SJSA1 (cell line): Measurements from ENCODE around the gene SCARB1. TPM values are rescaled to one million over a fixed set of nuclear protein-coding genes. Genes with fewer than 3 reads are reported as not detected.

Source experiments
- DNase-seq, 2 experiments: peaks; one replicate each; pipeline ENCODE4 v3.0.0-alpha.2; 2015 to 2020; ENCODE audit warnings: low spot score in 2 of 2, low read depth in 1 of 2
- H3K27ac ChIP-seq: fragments of 250-450 bp; sonication (Bioruptor Pico); 2 replicates; pipeline ENCODE4 v1.5.1; 2020; ENCODE audit warnings: mild to moderate bottlenecking, moderate library complexity
- H3K27me3 ChIP-seq: fragments of 250-450 bp; sonication (Bioruptor Pico); replicated peaks from 2 replicates; pipeline ENCODE4 v1.5.1; 2020; ENCODE audit warnings: mild to moderate bottlenecking, moderate library complexity
- H3K36me3 ChIP-seq: fragments of 250-450 bp; sonication (Bioruptor Pico); 2 replicates; pipeline ENCODE4 v1.5.1; 2020; ENCODE audit warnings: mild to moderate bottlenecking
- H3K4me1 ChIP-seq: fragments of 250-450 bp; sonication (Bioruptor Pico); replicated peaks from 2 replicates; pipeline ENCODE4 v1.6.1; 2021; ENCODE audit warnings: mild to moderate bottlenecking
- H3K4me3 ChIP-seq: fragments of 250-450 bp; sonication (Bioruptor Pico); 2 replicates; pipeline ENCODE4 v1.5.1; 2020; ENCODE audit warnings: mild to moderate bottlenecking
- H3K9me3 ChIP-seq: fragments of 250-450 bp; sonication (Bioruptor Pico); replicated peaks from 2 replicates; pipeline ENCODE4 v1.5.1; 2020; ENCODE audit warnings: mild to moderate bottlenecking
- total RNA-seq: library from RNA; depleted of rRNA; stranded (reverse); fragments of >200 nt; shearing (Covaris generic); gene quantifications from 2 replicates; pipeline ENCODE4 v1.2.3, GENCODE V29; 2014

SCARB1 gene
- total RNA-seq, 1 experiment from 2014 or later = 12.4 TPM

DNA sequence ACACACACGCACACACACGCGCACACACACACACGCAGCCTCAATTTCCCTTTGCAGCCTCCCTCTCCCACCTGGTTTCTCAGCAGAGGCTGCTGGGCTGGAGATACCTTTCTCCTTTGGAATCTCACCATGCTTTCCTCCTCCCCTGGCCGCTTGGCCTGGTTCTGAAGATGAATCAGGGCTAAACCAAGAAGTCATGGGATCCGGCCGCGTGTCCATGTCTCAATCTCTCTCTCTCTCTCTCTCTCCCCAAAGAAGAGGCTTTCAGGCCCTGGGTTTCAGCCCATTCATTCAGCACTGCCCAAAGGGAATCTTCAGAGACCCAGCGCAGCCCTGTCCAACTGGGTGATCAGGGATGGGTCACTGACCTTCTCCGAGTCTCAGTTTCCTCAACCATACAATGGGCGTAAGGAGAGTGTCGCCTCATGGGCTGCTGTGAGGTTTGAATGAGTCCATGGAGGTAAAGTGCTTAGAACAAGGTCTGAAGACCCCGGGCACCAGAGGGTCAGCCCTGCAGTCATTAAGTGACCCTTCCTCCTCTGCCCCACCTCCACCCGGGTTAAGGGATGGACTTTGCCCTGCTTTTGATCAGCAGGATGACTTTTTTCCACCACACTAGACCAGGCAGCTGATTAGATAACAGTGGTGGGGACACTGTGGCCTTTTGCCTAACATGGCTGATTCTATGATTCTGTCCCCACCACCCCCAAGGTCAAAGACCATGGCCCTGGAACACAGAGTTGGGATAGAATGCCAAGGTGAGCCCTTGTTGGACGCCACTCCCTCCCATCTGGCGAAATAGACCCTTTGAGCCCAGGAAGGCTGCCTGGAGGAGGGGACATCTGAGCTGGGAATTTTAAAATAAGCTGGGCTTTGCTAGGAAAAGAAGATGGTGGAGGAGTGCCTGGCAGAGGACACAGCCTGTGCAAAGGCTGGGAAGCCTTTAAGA lies 42.1 kb downstream of the SCARB1 start:
- Histone ChIP-seq H3K9me3 (no peaks in the 10 kb centered on the region), H3K36me3 (no peaks in the 10 kb centered on the region), H3K4me3 (no peak overlapping the region), H3K27me3 (no peaks in the 10 kb centered on the region), H3K4me1 (no peaks in the 10 kb centered on the region), H3K27ac (no peak overlapping the region)
- no peak for DNase-seq

GRCh38 chr12:124820199-124820598 lies 43.5 kb downstream of the SCARB1 start:
- H3K27ac ChIP-seq = no peak overlapping the region
- H3K4me3 ChIP-seq = no peak overlapping the region
- DNase-seq = no peak
- no peaks in the 10 kb centered on the region for H3K9me3 ChIP-seq
- no peaks in the 10 kb centered on the region for H3K36me3 ChIP-seq
- no peaks in the 10 kb centered on the region for H3K4me1 ChIP-seq
- H3K27me3 ChIP-seq = no peaks in the 10 kb centered on the region

- DNase-seq = no peak
- Histone ChIP-seq H3K4me3 (no peak overlapping the region), H3K4me1 (no peaks in the 10 kb centered on the region), H3K27ac (no peak overlapping the region), H3K9me3 (no peaks in the 10 kb centered on the region), H3K27me3 (no peaks in the 10 kb centered on the region), H3K36me3 (no peaks in the 10 kb centered on the region)
Observed at GRCh38 chr12:124819525-124819924, 44.1 kb downstream of the SCARB1 start.

DNA sequence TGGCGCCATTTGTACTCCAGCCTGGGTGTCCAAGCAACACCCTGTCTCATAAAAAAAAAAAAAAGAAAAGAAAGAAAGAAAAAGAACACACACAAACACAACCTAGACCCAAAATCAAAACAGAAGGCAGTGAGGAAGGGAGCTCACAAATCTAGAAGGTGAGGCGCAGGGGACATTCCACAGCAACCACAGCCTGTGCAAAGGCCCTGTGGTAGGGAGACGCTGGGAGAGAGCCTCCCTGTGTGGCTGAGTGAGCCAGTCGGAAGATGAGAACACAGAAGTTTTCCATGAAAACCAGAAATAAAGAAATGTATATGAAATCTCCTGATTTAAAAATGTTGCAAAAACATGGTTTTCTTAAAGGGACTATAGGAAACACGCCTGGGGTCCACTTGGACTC lies 44.6 kb downstream of the SCARB1 start:
- no peak for DNase-seq
- no peak overlapping the region for H3K27ac ChIP-seq
- H3K36me3 ChIP-seq = no peaks in the 10 kb centered on the region
- no peak overlapping the region for H3K4me3 ChIP-seq
- H3K27me3 ChIP-seq = no peaks in the 10 kb centered on the region
- no peaks in the 10 kb centered on the region for H3K4me1 ChIP-seq
- no peaks in the 10 kb centered on the region for H3K9me3 ChIP-seq

- no peaks in the 10 kb centered on the region for H3K27me3 ChIP-seq
- H3K27ac ChIP-seq = no peak overlapping the region
- H3K4me3 ChIP-seq = no peak overlapping the region
- H3K36me3 ChIP-seq = no peaks in the 10 kb centered on the region
- DNase-seq = no peak
- no peaks in the 10 kb centered on the region for H3K4me1 ChIP-seq
- no peaks in the 10 kb centered on the region for H3K9me3 ChIP-seq
Observed at GRCh38 chr12:124817076-124818000, 46.3 kb downstream of the SCARB1 start.

GRCh38 chr12:124816295-124816854 lies 47.3 kb downstream of the SCARB1 start:
- no peaks in the 10 kb centered on the region for H3K4me1 ChIP-seq
- no peak overlapping the region for H3K27ac ChIP-seq
- DNase-seq = no peak
- H3K9me3 ChIP-seq = no peaks in the 10 kb centered on the region
- H3K4me3 ChIP-seq = no peak overlapping the region
- H3K27me3 ChIP-seq = no peaks in the 10 kb centered on the region
- no peaks in the 10 kb centered on the region for H3K36me3 ChIP-seq

- no peaks in the 10 kb centered on the region for H3K27me3 ChIP-seq
- no peaks in the 10 kb centered on the region for H3K9me3 ChIP-seq
- H3K27ac ChIP-seq = no peak overlapping the region
- no peak for DNase-seq
- H3K4me3 ChIP-seq = no peak overlapping the region
- H3K36me3 ChIP-seq = no peaks in the 10 kb centered on the region
- no peaks in the 10 kb centered on the region for H3K4me1 ChIP-seq
Observed at GRCh38 chr12:124814741-124815613, 48.7 kb downstream of the SCARB1 start.

GRCh38 chr12:124813782-124814181 lies 49.9 kb downstream of the SCARB1 start:
- Histone ChIP-seq H3K4me3 (no peak overlapping the region), H3K27ac (no peak overlapping the region), H3K4me1 (no peaks in the 10 kb centered on the region), H3K27me3 (no peaks in the 10 kb centered on the region), H3K36me3 (no peaks in the 10 kb centered on the region), H3K9me3 (no peaks in the 10 kb centered on the region)
- no peak for DNase-seq

- H3K36me3 ChIP-seq = no peaks in the 10 kb centered on the region
- no peak overlapping the region for H3K27ac ChIP-seq
- no peaks in the 10 kb centered on the region for H3K27me3 ChIP-seq
- no peak overlapping the region for H3K4me3 ChIP-seq
- no peaks in the 10 kb centered on the region for H3K9me3 ChIP-seq
- no peak for DNase-seq
- H3K4me1 ChIP-seq = no peaks in the 10 kb centered on the region
Observed at GRCh38 chr12:124812979-124813378, 50.7 kb downstream of the SCARB1 start.

- Histone ChIP-seq H3K36me3 (no peaks in the 10 kb centered on the region), H3K9me3 (no peaks in the 10 kb centered on the region), H3K4me3 (no peak overlapping the region), H3K27ac (no peak overlapping the region), H3K27me3 (no peaks in the 10 kb centered on the region), H3K4me1 (no peaks in the 10 kb centered on the region)
- DNase-seq = no peak
Observed at GRCh38 chr12:124812356-124812755, 51.3 kb downstream of the SCARB1 start.

DNA sequence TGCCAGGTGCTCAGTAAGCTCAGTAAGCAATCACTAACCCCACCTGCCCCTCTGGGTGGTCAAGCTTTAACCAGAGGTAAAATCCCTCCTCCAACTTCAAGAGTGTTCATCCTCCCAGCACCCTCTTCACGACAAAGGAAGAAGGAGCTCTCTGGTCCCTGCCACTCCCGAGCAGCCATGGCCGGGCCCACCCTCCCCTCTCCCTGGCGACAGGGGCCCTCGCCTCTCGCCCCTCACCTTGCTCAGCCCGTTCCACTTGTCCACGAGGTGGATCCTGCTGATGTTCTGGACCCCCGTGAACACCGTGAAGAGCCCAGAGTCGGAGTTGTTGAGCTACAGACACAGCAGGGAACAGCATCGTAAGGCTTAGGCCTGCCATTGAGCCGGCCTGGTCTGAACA lies 52.0 kb downstream of the SCARB1 start:
- H3K4me1 ChIP-seq = no peaks in the 10 kb centered on the region
- H3K4me3 ChIP-seq = no peak overlapping the region
- no peak for DNase-seq
- H3K36me3 ChIP-seq = no peaks in the 10 kb centered on the region
- no peak overlapping the region for H3K27ac ChIP-seq
- no peaks in the 10 kb centered on the region for H3K27me3 ChIP-seq
- H3K9me3 ChIP-seq = no peaks in the 10 kb centered on the region

- no peak for DNase-seq
- H3K9me3 ChIP-seq = no peaks in the 10 kb centered on the region
- H3K27ac ChIP-seq = no peak overlapping the region
- no peaks in the 10 kb centered on the region for H3K4me1 ChIP-seq
- H3K4me3 ChIP-seq = no peak overlapping the region
- no peaks in the 10 kb centered on the region for H3K27me3 ChIP-seq
- H3K36me3 ChIP-seq = no peaks in the 10 kb centered on the region
Observed at GRCh38 chr12:124809878-124810277, 53.8 kb downstream of the SCARB1 start.

DNA sequence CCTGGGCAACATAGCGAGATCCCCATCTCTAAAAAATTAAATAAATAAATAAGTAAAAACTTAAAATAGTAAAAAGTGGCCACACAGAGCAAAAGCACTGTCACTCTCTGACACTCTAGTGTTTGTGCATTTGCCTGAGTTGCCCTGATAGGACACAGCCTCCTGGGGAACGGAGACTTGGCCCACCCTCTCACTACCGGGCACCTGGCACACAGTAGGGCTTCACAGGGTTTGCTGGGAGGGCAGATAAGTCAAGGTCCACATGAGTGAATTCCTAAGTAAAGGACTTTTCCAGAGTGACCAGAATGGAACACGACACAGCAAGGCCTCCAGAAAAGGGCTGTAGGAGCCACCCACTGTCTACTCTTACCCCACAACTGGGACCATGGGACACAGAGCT lies 54.3 kb downstream of the SCARB1 start:
- H3K4me1 ChIP-seq = no peaks in the 10 kb centered on the region
- H3K27me3 ChIP-seq = no peaks in the 10 kb centered on the region
- no peaks in the 10 kb centered on the region for H3K9me3 ChIP-seq
- no peak overlapping the region for H3K27ac ChIP-seq
- no peak overlapping the region for H3K4me3 ChIP-seq
- no peak for DNase-seq
- no peaks in the 10 kb centered on the region for H3K36me3 ChIP-seq
